Right lung (tissue), 5 donors: ENCODE data around the gene PHLDB3. TPM values are rescaled to one million over a fixed set of nuclear protein-coding genes. Genes with fewer than 3 reads are reported as not detected.

ENCODE experiments used
- DNase-seq, 2 donors: peaks; one replicate each; pipeline ENCODE4 v3.0.0-alpha.2; 2013
- polyA plus RNA-seq, 5 donors: library from polyadenylated mRNA; unstranded; fragments of 120-200 nt; gene quantifications; one replicate each; pipeline versions ENCODE4 v1.2.1 to v1.2.3, GENCODE V29; 2013; ENCODE audit warnings: inconsistent platforms in 1 of 5, low replicate concordance in 1 of 5; ENCODE audit not compliant: insufficient read length in 5 of 5, insufficient read depth in 1 of 5

Gene PHLDB3
- polyA plus RNA-seq, 5 donors = 7.3 to 13.7 (median 11.5) TPM

DNA sequence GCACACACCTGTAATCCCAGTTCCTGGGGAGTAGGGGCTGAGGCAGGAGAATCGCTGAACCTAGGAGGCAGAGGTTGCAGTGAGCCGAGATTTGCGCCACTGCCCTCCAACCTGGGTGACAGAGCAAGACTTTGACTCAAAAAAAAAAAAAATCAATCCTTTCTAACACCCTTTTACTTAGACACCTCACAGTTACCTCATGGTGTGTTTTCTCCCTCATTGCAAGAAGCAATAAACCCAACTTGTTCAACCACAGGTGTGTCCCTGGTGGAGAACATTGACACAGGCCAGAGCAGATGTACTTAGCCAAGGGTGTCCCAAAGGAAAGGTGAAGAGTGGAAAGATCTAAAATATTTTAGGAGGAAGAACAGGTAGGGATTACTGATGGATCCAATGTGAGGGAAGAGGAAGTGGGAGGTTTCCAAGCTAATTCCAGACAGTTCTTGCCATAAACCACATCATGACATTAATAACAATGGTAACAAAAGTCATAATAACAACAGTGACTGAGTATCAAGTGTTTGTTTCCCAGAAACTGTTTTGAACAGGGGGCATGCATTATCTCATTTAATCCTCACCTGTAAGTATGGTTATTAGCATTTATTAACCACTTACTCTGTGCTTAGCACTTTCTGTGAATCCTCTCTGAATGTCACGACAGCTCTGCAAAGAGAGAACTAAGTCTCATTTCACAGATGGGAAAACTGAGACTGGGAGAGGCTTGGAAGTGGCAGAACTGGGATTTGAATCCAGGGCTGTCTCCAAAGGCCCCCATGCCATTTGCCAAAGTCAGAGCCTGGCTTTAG lies 36.0 kb downstream of the PHLDB3 start:
- DNase-seq = no peak

DNA sequence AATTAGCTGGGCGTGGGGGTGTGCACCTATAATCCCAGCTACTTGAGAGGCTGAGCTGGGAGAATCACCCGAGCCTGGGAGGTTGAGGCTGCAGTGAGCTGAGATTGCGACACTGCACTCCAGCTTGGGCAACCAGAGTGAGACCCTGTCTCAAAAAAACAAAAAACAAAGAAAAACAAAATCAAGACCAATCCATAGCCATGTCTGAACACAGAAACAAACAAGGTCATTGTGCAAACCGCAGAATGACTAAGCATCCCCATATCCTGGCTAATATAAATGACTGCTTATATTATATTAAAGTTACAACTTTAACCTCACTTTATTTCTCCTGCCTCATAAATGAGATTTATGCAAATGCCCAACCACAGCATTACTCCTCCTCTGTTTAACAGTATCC lies 36.8 kb downstream of the PHLDB3 start:
- no peak for DNase-seq

DNA sequence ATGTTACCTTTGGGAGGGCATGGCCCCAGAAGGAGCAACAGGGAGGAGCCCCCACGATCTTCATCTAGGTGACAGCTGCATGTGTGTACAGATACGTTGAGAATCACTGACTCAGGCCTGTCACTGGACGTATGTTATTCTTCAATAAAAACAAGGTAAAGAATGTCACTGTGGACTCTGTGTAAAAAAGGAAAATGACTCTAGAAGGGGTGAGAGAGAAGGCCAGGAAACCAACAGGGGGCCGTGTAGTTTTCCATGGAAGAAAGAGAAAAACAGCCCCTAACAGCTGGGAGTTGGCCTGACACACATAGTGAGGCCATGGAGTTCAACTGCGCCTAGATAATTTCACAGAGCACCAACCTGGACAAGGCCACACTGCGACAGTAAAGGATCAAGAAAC lies 37.3 kb downstream of the PHLDB3 start:
- DNase-seq = no peak

DNA sequence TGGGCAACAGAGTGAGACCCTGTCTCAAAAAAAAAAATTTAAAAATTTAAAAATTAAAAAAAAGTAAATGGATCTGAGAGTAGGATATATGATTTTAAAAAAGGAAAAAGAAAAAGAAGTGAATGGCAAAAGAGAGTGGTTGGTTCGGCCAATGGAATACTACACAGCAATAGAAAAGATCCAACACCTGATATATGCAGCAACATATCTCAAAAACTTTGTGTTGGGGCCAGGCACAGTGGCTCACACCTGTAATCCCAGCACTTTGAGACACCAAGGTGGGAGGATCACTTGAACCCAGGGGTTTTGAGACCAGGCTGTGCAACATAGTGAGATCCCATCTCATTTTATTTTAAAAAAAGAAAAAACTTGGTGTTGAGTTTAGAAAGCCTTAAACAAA lies 37.8 kb downstream of the PHLDB3 start:
- no peak for DNase-seq

DNA sequence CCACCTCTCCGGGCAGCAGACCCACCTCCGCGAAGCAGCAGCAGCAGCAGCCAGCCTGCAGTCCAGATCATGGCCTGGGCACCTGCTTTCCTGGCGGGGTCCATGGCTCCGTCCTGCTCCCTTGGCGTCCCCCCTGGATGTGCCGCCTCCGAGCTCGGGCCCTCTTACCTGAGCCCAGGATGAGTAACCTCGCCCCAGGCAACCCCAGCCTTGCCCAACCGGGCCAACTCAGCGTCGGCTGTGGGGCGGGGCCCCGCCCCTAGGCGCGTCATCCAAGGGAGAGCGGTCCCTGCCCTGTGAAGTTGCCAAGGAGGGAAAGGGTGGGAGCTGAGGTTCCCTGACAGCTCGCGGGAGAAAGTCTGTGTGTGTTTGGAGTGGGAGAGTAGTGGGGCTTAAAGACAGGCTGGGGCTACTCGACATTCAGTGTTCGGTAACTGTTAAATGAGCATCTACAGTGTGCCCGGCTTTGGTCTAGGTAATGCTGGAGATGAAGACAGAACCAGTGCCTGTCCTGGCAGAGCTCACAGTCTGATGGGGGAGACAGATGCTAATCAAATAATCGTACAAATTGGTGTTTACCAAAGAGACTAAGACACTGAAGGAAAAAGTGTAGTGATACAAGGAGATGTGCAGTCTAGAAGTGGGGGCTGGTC lies 39.0 kb downstream of the PHLDB3 start, which contains the start of gene LYPD3:
LYPD3 (minus strand) TSS at position 141 of the 653 bp plus-strand sequence; CDS start at position 104, 37 bp downstream.
- DNase-seq = no peak

DNA sequence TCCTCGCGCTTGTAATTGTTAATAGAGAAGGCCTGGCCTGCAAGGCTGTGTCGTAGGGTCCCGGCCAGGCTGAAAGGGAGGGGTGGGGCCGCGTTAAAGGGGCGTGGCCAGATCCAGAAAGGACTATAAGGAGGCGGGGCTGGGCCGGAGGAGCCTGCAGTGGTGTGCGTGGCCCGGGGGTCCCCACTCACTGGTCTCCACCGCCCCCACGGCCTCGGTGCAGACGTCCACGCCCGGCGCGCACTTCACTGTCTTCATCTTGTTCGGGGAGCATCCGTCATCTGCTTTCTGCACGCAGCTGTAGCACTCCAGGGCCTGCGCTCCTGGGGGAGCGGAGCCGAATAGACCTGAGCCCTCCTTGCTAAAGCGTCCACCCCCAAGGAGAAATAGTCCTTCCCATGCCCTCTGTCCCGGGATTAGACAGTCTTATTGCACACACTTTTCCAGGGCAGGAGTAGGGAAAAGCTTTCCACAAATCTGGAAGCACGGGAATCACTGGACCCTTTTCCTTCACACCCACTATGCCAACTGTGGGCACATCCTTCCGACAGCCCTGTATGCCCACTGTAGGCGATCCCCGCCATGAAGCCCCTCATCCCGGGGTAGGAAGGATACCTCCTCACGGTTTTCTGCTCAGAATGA lies 40.3 kb downstream of the PHLDB3 start:
- no peak for DNase-seq

DNA sequence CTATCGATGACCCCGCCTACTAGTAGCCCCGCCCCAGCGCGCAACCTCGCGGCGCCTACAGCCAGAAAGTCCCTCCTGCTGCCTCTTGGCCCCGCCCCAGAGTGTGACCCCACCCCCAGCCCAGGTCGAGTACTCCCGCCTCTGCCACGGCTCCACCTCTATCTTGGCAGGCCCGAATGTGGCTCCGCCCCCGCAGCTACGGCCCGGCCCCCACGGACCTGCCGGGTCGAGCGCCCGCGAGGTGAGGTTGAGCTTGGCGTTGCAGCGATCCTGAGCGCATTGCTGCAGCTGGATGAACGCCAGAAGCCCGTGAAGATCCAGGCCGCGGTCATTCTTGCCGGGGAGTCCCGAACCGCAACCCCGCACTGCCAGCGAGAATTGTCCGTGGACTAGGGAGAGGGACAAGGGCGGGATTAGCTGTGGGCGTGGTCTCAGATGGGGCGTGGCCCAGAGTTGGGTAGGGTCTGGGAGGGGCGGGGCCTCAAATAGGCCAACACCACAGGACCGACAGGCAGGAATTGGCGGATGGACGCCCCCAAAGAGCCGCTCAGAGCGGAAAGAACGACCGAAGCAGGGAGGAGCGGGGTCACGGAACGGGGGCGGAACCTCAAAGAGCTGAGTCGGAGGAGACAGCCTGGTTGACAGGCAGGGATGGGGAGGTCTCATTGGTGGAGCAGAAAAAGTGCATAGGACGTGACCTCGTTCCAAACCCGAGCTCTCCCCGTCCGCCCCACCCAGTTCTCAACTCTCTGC lies 41.0 kb downstream of the PHLDB3 start:
- peak; percentile 88 to 89 for DNase-seq

DNA sequence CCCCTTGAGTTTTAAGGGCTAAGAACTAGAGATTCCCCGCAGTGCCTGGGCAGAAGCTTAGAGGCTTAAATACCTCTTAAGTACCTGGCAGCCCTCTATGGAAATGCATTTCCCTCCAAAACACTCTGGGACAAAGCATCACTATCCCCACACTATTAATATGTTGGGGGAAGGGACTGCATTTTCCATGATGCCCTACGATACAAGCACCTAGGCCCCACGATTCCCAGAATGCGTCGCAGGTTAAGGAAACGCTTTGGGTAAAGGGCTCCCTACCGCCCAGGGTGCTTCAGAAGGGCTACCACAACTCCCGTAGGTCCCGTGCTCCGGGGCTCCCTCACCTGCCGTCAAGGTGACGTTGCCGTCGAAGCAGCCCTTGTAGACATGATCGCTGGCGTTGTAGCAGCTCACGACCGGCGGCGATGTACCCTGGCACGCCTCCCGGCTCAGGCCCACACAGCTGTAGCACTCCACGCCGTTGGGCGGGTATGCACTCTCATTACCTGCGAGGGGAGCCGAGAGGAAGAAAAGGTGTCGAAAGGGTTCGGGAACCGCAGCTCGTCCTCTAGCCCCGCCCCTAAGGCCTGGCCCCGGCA lies 41.7 kb downstream of the PHLDB3 start:
- DNase-seq = no peak

DNA sequence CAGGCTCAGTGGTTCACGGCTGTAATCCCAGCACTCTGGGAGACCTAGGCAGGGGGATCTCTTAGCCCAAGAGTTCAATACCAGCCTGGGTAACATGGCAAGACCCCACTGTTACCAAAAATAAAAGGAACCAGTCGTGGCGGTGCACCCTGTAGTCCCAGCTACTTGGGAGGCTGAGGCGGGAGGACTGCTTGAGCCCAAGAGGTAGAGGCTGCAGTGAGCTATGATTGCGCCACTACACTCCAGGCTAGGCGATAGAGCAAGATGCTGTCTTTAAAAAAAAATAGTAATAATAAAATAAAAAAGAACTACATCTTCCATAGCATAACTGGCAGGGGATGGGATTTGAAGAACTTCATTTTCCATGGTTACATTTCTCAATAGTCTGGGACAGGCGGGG lies 42.2 kb downstream of the PHLDB3 start:
- no peak for DNase-seq

DNA sequence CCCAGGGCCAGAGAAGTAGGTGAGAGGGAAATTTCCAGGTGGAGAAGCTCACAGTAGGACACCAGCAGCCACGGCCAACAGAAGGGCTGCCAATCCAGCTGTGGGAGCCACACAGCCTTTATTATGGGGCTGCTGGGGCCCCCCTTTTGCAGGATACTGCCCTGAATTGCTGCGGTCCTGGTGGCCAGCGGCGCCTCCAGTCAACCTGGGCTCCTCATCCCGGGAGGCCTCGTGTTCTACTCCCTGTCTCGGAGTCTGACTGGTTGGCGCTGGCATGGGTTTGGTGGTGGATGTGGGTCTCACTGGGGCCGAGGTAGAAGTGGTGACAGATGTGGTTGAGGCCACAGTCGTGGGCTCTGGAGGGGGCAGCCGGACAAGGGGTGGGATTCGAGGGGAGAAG lies 43.2 kb downstream of the PHLDB3 start:
- DNase-seq = no peak

DNA sequence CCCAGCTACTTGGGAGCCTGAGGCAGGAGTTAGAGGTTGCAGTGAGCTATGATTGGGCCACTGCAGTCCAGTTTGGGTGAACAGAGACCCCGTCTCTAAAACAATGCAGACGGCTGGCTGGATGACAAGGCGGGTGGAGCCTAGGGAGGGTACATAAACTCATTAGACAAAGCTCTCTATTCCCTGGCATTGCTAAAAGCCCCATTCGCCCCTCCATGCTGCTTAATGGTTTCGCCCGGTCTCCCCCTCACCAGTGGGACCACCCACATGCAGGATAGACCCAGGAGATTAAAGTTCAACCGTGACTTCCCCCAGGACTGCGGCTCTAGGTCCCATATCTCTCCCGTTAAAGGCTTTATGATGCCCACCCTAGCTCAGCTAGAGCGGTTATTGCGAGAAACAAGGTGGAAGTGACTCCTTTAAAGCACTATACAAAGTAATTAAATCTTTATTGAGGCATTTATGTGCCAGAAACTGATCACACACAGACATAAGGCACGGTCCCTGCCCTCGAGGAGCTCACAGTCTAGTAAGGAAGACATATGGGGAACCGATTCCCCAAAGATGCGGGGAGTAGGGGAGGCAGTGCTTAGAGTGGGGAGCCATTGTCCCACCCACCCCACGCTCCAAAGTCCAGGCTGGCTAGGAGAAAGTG lies 44.1 kb downstream of the PHLDB3 start:
- no peak for DNase-seq

DNA sequence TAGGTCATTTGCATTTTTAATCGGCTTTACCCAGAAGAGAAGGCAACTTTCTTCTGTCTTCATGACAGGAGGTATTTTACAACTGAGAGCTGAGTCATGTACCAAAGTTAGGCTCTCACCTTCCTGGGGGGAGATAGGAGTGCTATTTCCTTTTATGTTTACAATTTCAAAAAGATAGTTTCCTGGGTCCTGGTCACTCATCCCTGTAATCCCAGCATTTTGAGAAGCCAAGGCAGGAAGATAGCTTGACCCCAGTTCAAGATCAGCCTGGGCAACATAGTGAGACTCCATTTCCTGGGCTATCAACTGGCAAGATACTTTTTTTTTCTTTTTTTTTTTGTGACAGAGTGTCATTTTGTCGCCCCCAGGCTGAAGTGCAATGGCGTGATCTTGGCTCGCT lies 46.7 kb downstream of the PHLDB3 start:
- no peak for DNase-seq

DNA sequence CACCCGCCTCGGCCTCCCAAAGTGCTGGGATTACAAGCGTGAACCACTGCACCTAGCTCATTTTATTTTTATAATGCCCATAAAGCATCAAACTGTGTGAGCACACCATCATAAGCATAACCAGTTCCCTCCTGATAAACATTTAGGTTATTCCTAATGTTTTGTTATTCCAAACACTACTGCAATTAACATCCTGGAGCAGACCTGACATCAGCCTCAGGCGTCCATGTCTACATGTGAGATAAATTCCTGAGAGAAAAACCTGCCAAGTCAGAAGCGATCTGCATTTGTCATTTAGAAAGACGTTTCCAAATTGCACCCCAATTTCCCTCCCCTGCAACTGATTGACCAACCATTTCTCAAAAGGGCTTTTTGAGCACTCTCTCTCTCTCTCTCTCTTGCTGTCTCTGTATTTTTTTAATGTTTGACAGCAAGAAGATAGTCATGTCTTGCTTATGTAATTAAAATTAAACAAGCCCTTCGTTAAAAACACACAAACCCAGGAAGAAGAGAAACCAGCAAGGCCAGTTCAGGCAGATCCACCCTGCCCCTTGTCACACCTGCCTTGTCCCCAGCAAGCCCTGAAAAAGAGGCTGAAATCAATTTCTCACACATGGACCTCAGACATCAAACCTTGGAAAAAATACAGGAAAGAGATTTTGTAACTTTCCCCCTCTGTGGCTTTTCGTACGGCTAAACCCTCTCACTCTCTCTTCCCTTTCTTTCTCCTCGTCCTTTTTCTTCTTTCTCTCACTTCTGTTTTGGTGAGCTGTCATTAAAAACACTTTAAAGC lies 49.0 kb downstream of the PHLDB3 start:
- no peak for DNase-seq

DNA sequence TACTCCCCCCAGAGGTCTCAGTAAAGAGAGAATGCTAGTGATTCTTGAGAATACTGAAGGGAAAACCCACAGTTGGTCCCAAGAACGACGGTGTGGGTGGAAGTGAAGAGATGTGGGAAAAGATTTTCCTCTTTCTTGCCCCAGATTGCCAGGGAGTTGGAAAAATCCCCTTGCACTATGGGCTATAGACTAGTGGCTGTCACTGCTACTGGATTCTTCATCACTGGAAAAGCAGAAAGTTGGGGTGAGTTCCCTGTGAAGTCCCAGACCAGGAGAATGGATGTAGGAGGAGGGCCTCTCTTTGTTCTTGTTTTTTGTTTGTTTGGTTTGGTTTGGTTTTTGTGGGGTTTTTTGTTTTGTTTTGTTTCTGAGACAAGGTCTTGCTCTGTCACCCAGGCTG lies 50.5 kb downstream of the PHLDB3 start:
- DNase-seq = no peak

DNA sequence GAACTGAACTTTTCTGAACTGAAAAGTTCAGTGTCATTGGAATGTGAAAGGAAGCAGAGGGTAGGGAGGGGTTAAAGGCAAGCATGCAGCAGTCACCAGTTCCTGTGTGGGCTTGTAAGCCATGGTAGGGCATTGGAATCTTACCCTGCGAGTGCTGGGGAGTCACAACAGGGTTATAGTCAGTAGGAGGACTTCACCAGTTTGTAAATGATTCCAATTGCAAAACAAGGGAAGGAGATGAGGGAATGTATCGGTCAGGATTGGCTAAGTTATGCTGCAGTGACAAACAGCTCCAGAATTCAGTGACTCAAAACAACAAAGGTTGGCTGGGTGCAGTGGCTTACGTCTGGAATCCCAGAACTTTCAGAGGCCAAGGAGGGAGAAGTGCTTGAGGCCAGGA lies 52.0 kb downstream of the PHLDB3 start:
- no peak for DNase-seq

DNA sequence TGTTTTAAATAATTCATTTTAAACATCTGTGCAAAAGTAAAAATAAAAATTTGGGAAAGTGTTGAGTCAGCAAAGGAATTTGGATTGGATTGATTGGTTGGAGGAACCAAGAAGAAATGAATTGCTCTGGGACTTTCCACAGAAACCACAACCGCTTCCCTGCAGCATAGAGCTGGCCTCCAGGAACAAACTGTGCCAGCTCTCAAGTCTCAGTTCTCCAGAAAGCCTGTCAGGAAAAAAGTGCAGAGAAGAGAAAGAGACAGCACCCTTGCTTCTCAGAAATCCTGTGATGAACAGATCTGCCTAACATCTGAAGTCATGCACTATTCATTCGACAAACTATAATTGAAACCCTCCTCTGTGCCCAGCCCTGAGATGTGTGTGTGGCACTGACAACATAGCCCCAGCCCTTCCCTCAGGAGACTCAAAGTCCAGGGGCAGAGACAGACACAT lies 54.0 kb downstream of the PHLDB3 start:
- DNase-seq = no peak

DNA sequence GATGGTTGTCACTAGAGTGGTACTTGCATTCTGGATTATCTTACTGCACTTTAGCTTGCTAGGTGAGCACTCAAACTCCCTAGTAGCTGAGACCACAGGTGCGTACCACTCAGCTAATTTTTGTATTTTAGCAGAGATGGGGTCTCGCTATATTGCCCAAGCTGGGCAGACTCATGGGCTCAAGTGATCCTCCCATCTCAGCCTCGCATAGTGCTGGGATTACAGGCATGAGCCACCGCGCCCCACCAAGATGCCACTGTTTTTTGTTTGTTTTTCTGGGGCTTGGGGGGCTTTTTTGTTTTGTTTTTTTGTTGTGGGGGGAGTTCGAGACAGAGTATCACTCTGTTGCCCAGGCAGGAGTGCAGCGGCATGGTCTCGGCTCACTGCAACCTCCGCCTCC lies 56.9 kb downstream of the PHLDB3 start:
- no peak for DNase-seq

DNA sequence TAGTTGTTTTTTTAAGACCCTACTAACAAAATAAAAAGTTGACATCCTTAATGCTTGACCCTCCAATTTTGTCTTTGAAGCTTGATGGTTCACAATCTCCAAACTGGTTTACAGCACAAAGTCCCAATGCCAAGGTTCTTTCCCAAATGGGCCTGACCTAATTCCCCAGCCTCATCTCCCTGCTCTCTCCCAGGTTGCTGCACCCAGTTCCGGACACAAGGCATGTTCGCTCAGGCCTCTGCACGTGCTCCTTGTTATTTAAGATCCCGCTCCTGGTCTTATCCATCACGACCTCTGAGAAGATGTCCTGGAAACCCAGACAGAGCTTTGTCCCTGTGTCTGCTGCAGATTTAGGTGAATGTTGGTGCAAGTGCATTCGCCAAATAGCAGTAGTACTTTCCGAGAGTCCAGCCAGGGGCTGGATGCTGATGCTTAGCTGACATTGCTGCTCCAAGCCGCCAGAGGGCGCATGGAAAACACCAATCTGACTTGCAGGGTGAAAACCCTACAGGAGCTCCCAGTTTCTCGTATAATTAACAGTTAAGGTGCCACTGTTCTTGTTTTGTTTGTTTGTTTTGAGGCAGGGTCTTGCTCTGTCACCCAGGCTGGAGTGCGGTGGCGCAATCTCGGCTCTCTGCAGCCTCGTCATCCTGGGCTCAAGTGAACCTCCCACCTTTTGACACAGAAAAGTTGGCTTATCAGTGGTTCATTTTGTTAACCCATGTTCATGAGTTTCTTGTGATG lies 57.6 kb downstream of the PHLDB3 start:
- DNase-seq = peak; percentile 51 to 69

DNA sequence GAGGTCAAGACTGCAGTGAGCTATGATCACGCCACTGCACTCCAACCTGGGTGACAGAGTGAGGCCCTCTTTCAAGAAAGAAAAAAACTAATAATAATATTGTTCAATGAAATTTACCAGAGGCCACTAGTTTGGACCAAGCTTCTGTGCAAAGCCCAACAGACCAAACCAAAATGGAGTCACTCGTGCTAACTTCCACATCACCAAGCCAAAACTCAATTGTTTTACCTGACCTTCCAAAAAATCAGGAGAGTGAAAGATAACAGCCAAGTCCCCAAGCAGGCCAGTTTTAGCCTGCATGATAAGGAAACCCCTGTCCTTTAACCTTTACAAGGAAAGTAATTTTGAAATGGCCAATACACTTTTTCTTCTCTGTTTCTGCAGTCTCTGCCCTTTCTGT lies 59.1 kb downstream of the PHLDB3 start:
- DNase-seq = no peak
